HepG2 (cell line): Measurements from ENCODE around the gene TJP3. TPM values are rescaled to one million over a fixed set of nuclear protein-coding genes. Genes with fewer than 3 reads are reported as not detected.
A peak's percentile ranks its signal among the peaks of the same experiment; 100 is the strongest.

Experiments
- ATAD3A ChIP-seq: sonication (generic); formaldehyde crosslinking; IDR thresholded peaks from 2 replicates; pipeline ENCODE4 v1.4.0; 2020; ENCODE audit warnings: missing genetic modification reagents
- BCL3 ChIP-seq: sonication (generic); formaldehyde crosslinking; IDR thresholded peaks from 2 replicates; pipeline ENCODE4 v1.5.1; 2020; ENCODE audit warnings: mild to moderate bottlenecking, missing genetic modification reagents, moderate library complexity
- CAMTA2 ChIP-seq: sonication (generic); formaldehyde crosslinking; IDR thresholded peaks from 2 replicates; pipeline ENCODE4 v1.4.0; 2020; ENCODE audit warnings: mild to moderate bottlenecking, missing genetic modification reagents, borderline replicate concordance
- CENPT ChIP-seq: sonication (generic); formaldehyde crosslinking; IDR thresholded peaks from 2 replicates; pipeline ENCODE4 v1.8.0; 2022; ENCODE audit warnings: low read depth, mild to moderate bottlenecking, moderate library complexity, missing genetic modification reagents
- E2F2 ChIP-seq: sonication (generic); formaldehyde crosslinking; IDR thresholded peaks from 2 replicates; pipeline ENCODE4 v1.4.0; 2020; ENCODE audit warnings: missing genetic modification reagents, borderline replicate concordance
- E2F5 ChIP-seq: sonication (generic); formaldehyde crosslinking; conservative IDR thresholded peaks from 2 replicates; pipeline ENCODE4 v1.4.0; 2020; ENCODE audit warnings: missing genetic modification reagents
- ELF4 ChIP-seq: sonication (generic); formaldehyde crosslinking; IDR thresholded peaks from 2 replicates; pipeline ENCODE4 v1.5.0; 2020; ENCODE audit warnings: missing genetic modification reagents, mild to moderate bottlenecking, moderate library complexity, borderline replicate concordance
- GMEB1 ChIP-seq: sonication (generic); formaldehyde crosslinking; IDR thresholded peaks from 2 replicates; pipeline ENCODE4 v1.5.1; 2020; ENCODE audit warnings: missing genetic modification reagents, mild to moderate bottlenecking, borderline replicate concordance
- HHEX ChIP-seq: IDR thresholded peaks from 2 replicates; pipeline ENCODE4 v1.6.1; 2016; ENCODE audit warnings: control low read depth
- HINFP ChIP-seq: sonication (generic); formaldehyde crosslinking; IDR thresholded peaks from 2 replicates; pipeline ENCODE4 v1.4.0; 2020; ENCODE audit warnings: low read depth, mild to moderate bottlenecking, missing genetic modification reagents
- NFE2L1 ChIP-seq: sonication (generic); formaldehyde crosslinking; IDR thresholded peaks from 2 replicates; pipeline ENCODE4 v1.4.0; 2020; ENCODE audit warnings: missing genetic modification reagents, mild to moderate bottlenecking, borderline replicate concordance
- ZNF44 ChIP-seq: sonication (generic); formaldehyde crosslinking; IDR thresholded peaks from 2 replicates; pipeline ENCODE4 v1.5.1; 2020; ENCODE audit warnings: mild to moderate bottlenecking, missing genetic modification reagents
- polyA plus RNA-seq, 8 experiments: library from polyadenylated mRNA; depleted of rRNA in 3 of 8; stranded (reverse) in 7 of 8; unstranded in 1 of 8; fragments of >200 nt; fragmentation: Illumina TruSeq in 4 of 8; extraction: Trizol in 4 of 8; gene quantifications; 2 replicates each; pipeline versions ENCODE4 v1.2.1 to v1.2.3, GENCODE V29; 2011 to 2016; ENCODE audit warnings: low read depth in 4 of 8, missing spikeins in 1 of 8, mixed read lengths in 1 of 8; ENCODE audit not compliant: insufficient read depth in 1 of 8
- total RNA-seq, 5 experiments: library from RNA; depleted of rRNA; stranded (reverse); fragments of >200 nt; fragmentation: Illumina TruSeq; extraction: Trizol; gene quantifications; 2 replicates each; pipeline ENCODE4 v1.2.3, GENCODE V29; 2016; ENCODE audit warnings: low read depth in 1 of 5
- TF ChIP-seq, protein P1 (sequence below): sonication (generic); formaldehyde crosslinking; conservative IDR thresholded peaks from 2 replicates; pipeline ENCODE4 v1.4.0; 2020; ENCODE audit warnings: missing genetic modification reagents
- TF ChIP-seq, protein P2 (sequence below): sonication (generic); formaldehyde crosslinking; IDR thresholded peaks from 2 replicates; pipeline ENCODE4 v1.4.0; 2020; ENCODE audit warnings: mild to moderate bottlenecking, missing genetic modification reagents
- TF ChIP-seq, protein P3 (sequence below): sonication (generic); formaldehyde crosslinking; conservative IDR thresholded peaks from 2 replicates; pipeline ENCODE4 v1.8.0; 2022; ENCODE audit warnings: mild to moderate bottlenecking, moderate library complexity, missing genetic modification reagents

The TJP3 gene
- total and polyA plus RNA-seq, 2 of the 13 experiments (the other 11 are each of a cell fraction or from before 2014, with no cell fraction given) = 2.3 to 21.5 TPM

DNA sequence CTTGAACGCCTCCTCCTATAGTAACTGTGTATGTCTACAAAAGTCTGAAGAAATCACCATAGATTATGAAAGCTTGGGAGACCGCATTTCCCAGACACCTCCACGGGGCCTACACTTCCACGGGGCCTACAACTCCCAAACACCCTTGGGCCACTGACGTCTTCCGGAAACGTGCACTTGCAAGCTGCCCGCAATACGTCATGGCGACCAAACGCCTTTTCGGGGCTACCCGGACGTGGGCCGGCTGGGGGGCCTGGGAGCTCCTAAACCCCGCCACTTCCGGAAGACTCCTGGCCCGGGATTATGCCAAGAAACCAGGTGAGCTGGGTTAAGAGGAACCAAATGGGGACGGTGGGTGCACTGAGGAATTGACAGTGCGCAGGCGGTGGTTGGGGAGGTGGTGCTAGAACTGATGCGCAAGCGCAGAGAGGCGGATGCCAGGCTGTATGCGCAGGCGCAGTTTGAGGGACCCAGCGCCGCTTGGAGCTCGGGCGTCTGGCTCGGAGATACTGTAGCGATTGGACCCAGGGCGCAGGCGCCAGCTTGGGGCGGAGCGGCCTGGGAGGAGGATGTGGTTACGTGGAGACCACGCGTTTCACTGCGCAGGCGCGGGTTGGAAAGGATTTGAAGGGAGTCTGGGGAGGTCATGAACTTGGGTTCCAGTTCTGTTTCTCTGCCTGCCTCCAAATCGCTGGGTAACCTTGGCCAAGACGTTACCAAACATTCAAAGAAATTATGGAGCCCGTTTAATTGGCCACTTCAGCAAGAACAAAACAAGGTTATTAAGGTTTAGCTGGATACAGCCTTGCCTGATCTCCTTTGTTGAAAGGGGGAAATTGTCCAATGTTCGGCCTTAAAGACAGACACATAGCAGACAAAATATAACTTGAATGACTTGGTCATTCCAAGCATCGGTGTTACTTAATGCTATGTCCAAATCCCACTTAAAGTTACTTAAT lies 54.6 kb downstream of the TJP3 start, which contains the start of gene MRPL54 (continued):
- TF ChIP-seq GMEB1 (CRISPR knock-in tag) = peak; percentile 93
- no peak for TF ChIP-seq E2F2
- no peak for TF ChIP-seq HHEX (CRISPR knock-in tag)
- TF ChIP-seq NFE2L1 = no peak
- TF ChIP-seq, protein P1, sequence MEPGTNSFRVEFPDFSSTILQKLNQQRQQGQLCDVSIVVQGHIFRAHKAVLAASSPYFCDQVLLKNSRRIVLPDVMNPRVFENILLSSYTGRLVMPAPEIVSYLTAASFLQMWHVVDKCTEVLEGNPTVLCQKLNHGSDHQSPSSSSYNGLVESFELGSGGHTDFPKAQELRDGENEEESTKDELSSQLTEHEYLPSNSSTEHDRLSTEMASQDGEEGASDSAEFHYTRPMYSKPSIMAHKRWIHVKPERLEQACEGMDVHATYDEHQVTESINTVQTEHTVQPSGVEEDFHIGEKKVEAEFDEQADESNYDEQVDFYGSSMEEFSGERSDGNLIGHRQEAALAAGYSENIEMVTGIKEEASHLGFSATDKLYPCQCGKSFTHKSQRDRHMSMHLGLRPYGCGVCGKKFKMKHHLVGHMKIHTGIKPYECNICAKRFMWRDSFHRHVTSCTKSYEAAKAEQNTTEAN (CRISPR knock-in tag) = no peak
- peak; percentile 52; the same call in 1 of the 2 replicates for TF ChIP-seq ZNF44
- TF ChIP-seq HINFP = no peak
- TF ChIP-seq, protein P2, sequence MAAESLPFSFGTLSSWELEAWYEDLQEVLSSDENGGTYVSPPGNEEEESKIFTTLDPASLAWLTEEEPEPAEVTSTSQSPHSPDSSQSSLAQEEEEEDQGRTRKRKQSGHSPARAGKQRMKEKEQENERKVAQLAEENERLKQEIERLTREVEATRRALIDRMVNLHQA (CRISPR knock-in tag) = no peak
- peak; percentile 80; the same call in 1 of the 2 replicates for TF ChIP-seq ELF4 (CRISPR knock-in tag)
- no peak; the same call in 1 of the 2 replicates for TF ChIP-seq BCL3
- TF ChIP-seq CAMTA2 (CRISPR knock-in tag) = 0 out of 2 replicates have a peak, but pooled peaks have one; percentile 37
- TF ChIP-seq ATAD3A (CRISPR knock-in tag) = no peak
- no peak for TF ChIP-seq CENPT
- TF ChIP-seq, protein P3, sequence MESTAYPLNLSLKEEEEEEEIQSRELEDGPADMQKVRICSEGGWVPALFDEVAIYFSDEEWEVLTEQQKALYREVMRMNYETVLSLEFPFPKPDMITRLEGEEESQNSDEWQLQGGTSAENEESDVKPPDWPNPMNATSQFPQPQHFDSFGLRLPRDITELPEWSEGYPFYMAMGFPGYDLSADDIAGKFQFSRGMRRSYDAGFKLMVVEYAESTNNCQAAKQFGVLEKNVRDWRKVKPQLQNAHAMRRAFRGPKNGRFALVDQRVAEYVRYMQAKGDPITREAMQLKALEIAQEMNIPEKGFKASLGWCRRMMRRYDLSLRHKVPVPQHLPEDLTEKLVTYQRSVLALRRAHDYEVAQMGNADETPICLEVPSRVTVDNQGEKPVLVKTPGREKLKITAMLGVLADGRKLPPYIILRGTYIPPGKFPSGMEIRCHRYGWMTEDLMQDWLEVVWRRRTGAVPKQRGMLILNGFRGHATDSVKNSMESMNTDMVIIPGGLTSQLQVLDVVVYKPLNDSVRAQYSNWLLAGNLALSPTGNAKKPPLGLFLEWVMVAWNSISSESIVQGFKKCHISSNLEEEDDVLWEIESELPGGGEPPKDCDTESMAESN (CRISPR knock-in tag) = no peak
- no peak for TF ChIP-seq E2F5 (CRISPR knock-in tag)
